Liver (tissue), 9 donors: Measurements from ENCODE around the gene UQCRC1. TPM values are rescaled to one million over a fixed set of nuclear protein-coding genes. Genes with fewer than 3 reads are reported as not detected.

Source experiments
- DNase-seq: peaks from one replicate; pipeline ENCODE4 v3.0.0-alpha.2; 2017; ENCODE audit warnings: low spot score
- H3K27ac ChIP-seq, 2 donors: one replicate each; pipeline ENCODE4 v1.7.0; 2013; ENCODE audit warnings: inconsistent platforms in 2 of 2, low read length in 2 of 2, control low read depth in 1 of 2, low read depth in 1 of 2, mild to moderate bottlenecking in 1 of 2
- H3K27me3 ChIP-seq, 4 donors: one replicate each; pipeline versions ENCODE4 v1.6.1 to v1.7.0; 2013; ENCODE audit warnings: low read length in 3 of 4, inconsistent platforms in 1 of 4, mild to moderate bottlenecking in 1 of 4, moderate library complexity in 1 of 4; ENCODE audit not compliant: control insufficient read depth in 4 of 4, insufficient read depth in 4 of 4
- H3K36me3 ChIP-seq, 4 donors: one replicate each; pipeline versions ENCODE4 v1.6.1 to v1.7.0; 2013; ENCODE audit warnings: low read length in 3 of 4, mild to moderate bottlenecking in 3 of 4, low read depth in 1 of 4, moderate library complexity in 1 of 4; ENCODE audit not compliant: control insufficient read depth in 4 of 4, insufficient read depth in 3 of 4
- H3K4me1 ChIP-seq, 4 donors: one replicate each; pipeline versions ENCODE4 v1.6.1 to v1.7.0; 2013; ENCODE audit warnings: low read length in 3 of 4, mild to moderate bottlenecking in 3 of 4, moderate library complexity in 1 of 4; ENCODE audit not compliant: control insufficient read depth in 4 of 4, insufficient read depth in 4 of 4
- H3K4me3 ChIP-seq, 3 donors: one replicate each; pipeline versions ENCODE4 v1.6.1 to v1.7.0; 2013; ENCODE audit warnings: low read length in 3 of 3, control low read depth in 1 of 3, low read depth in 1 of 3, mild to moderate bottlenecking in 1 of 3
- H3K9ac ChIP-seq, 2 donors: one replicate each; pipeline ENCODE4 v1.7.0; 2013; ENCODE audit warnings: low read length in 2 of 2, mild to moderate bottlenecking in 2 of 2, moderate library complexity in 2 of 2, control low read depth in 1 of 2, low read depth in 1 of 2
- H3K9me3 ChIP-seq, 4 donors: one replicate each; pipeline versions ENCODE4 v1.6.1 to v1.7.0; 2013; ENCODE audit warnings: low read length in 3 of 4; ENCODE audit not compliant: control insufficient read depth in 4 of 4
- EGR1 ChIP-seq, 2 donors: IDR thresholded peaks; 2 replicates each; pipeline ENCODE4 v1.6.1; 2016 to 2018; ENCODE audit warnings: antibody characterized with exemption in 2 of 2, low read depth in 2 of 2
- FOXA1 ChIP-seq: IDR thresholded peaks from 2 replicates; pipeline ENCODE4 v1.6.1; 2016; ENCODE audit warnings: antibody characterized with exemption
- FOXA2 ChIP-seq: IDR thresholded peaks from 2 replicates; pipeline ENCODE4 v1.6.1; 2016; ENCODE audit warnings: antibody characterized with exemption
- GABPA ChIP-seq, 2 donors: IDR thresholded peaks in 1 of 2; conservative IDR thresholded peaks in 1 of 2; 2 replicates each; pipeline ENCODE4 v1.6.1; 2016; ENCODE audit warnings: antibody characterized with exemption in 2 of 2, mild to moderate bottlenecking in 1 of 2, moderate library complexity in 1 of 2
- HNF4A ChIP-seq, 2 donors: conservative IDR thresholded peaks; 2 replicates each; pipeline ENCODE4 v1.6.1; 2016; ENCODE audit warnings: antibody characterized with exemption in 2 of 2, mild to moderate bottlenecking in 2 of 2
- HNF4G ChIP-seq: IDR thresholded peaks from 2 replicates; pipeline ENCODE4 v1.6.1; 2016; ENCODE audit warnings: antibody characterized with exemption
- JUND ChIP-seq, 2 donors: IDR thresholded peaks; 2 replicates each; pipeline ENCODE4 v1.6.1; 2016; ENCODE audit warnings: antibody characterized with exemption in 2 of 2
- NR2F2 ChIP-seq: IDR thresholded peaks from 2 replicates; pipeline ENCODE4 v1.6.1; 2016; ENCODE audit warnings: antibody characterized with exemption
- RAD21 ChIP-seq, 2 donors: IDR thresholded peaks; 2 replicates each; pipeline ENCODE4 v1.6.1; 2016; ENCODE audit warnings: antibody characterized with exemption in 2 of 2, mild to moderate bottlenecking in 2 of 2
- RXRA ChIP-seq, 2 donors: IDR thresholded peaks; 2 replicates each; pipeline ENCODE4 v1.6.1; 2017 to 2018; ENCODE audit warnings: antibody characterized with exemption in 2 of 2, mild to moderate bottlenecking in 1 of 2
- SP1 ChIP-seq: IDR thresholded peaks from 2 replicates; pipeline ENCODE4 v1.6.1; 2018; ENCODE audit warnings: antibody characterized with exemption, mild to moderate bottlenecking
- TAF1 ChIP-seq: conservative IDR thresholded peaks from 2 replicates; pipeline ENCODE4 v1.6.1; 2016; ENCODE audit warnings: antibody characterized with exemption, mild to moderate bottlenecking
- YY1 ChIP-seq: IDR thresholded peaks from 2 replicates; pipeline ENCODE4 v1.6.1; 2016; ENCODE audit warnings: antibody characterized with exemption, mild to moderate bottlenecking
- WGBS: extraction: QIAGEN DNeasy Blood & Tissue Kit; methylation state at CpG from one replicate; pipeline ENCODE4 v1.1.7; 2013; 5-methylcytosine and 5-hydroxymethylcytosine counted together
- polyA plus RNA-seq, 2 donors: library from polyadenylated mRNA; stranded (reverse) in 1 of 2; unstranded in 1 of 2; fragments of 200-250 nt in 1 of 2; fragments of >200 nt in 1 of 2; fragmentation: Nextera tagmentation in 1 of 2; extraction: Ambion mirVana in 1 of 2; gene quantifications; one replicate each; pipeline versions ENCODE4 v1.2.1 to v1.2.3, GENCODE V29; 2013 to 2015
- total RNA-seq, 2 donors: library from RNA; depleted of rRNA; stranded (reverse); fragments of >200 nt; gene quantifications; one replicate each; pipeline ENCODE4 v1.2.3, GENCODE V29; 2014
- TF ChIP-seq, protein P1 (sequence below): fragments of 150-350 bp; IDR thresholded peaks from 2 replicates; pipeline ENCODE4 v1.5.1; 2017; ENCODE audit warnings: improper control_type of control experiment, low read depth, low read length; ENCODE audit not compliant: missing input control
- TF ChIP-seq, protein P2 (sequence below): IDR thresholded peaks from 2 replicates; pipeline ENCODE4 v1.6.1; 2016; ENCODE audit warnings: antibody characterized with exemption
- TF ChIP-seq, protein P3 (sequence below): IDR thresholded peaks from 2 replicates; pipeline ENCODE4 v1.6.1; 2016; ENCODE audit warnings: antibody characterized with exemption
- TF ChIP-seq, protein P4 (sequence below): IDR thresholded peaks from 2 replicates; pipeline ENCODE4 v1.6.1; 2016; ENCODE audit warnings: antibody characterized with exemption
- TF ChIP-seq, protein P5 (sequence below): IDR thresholded peaks from 2 replicates; pipeline ENCODE4 v1.6.1; 2016; ENCODE audit warnings: antibody characterized with exemption, mild to moderate bottlenecking
- donor health status: healthy.
- donor health status: healthy.
- donor health status: healthy.
- donor health status: healthy.
- donor health status: healthy.

The UQCRC1 gene
- total and polyA plus RNA-seq, 4 donors: 153 to 373 (median 289) TPM

DNA sequence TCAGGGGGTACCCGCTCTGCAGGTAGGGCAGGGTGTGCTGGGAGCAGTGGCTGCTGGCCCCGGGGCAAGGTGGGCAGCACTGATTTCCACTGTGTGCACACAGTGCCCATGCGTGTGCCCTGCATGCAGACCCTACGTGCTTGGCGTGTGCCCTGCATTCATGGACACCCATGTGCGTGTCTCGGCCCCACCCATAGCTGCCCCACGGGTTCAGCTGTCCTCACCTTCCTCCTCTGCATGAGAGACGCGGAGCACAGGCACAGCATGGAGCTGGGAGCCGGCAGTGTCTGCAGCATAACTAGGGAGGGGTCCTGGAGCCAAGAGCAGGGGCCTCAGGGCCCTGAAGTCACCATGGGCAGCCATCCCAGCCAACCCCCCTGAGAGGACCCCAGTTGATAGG, 44.3 kb downstream of the UQCRC1 start (continued):
- TF ChIP-seq, protein P1, sequence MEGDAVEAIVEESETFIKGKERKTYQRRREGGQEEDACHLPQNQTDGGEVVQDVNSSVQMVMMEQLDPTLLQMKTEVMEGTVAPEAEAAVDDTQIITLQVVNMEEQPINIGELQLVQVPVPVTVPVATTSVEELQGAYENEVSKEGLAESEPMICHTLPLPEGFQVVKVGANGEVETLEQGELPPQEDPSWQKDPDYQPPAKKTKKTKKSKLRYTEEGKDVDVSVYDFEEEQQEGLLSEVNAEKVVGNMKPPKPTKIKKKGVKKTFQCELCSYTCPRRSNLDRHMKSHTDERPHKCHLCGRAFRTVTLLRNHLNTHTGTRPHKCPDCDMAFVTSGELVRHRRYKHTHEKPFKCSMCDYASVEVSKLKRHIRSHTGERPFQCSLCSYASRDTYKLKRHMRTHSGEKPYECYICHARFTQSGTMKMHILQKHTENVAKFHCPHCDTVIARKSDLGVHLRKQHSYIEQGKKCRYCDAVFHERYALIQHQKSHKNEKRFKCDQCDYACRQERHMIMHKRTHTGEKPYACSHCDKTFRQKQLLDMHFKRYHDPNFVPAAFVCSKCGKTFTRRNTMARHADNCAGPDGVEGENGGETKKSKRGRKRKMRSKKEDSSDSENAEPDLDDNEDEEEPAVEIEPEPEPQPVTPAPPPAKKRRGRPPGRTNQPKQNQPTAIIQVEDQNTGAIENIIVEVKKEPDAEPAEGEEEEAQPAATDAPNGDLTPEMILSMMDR: no peak

DNA sequence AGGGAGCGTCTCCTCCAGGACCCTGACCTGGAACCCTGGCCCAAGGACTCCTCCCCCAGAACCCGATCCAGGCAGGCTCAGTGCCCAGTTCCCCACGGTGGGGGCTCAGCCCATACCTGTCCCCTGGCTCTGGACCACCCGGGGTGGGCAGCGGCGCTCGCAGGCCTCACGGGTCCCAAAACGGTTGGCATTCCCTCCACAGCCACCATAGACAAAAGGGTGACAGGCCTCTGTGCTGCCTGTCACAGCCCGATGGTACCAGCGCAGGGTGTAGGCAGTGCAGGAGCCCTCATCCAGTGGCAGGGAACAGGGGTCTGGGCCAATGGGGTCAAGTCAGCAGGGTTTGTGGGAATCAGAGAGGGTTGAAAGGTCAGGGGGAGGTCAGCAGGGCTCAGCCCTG, 44.8 kb downstream of the UQCRC1 start:
- DNase-seq: no peak
- no peak for TF ChIP-seq NR2F2
- no peak overlapping the region for H3K4me3 ChIP-seq
- H3K4me1 ChIP-seq: peaks cover 0 to 17% (median 9%) of the 10 kb centered on the region in 4 donors
- no peaks in the 10 kb centered on the region for H3K9me3 ChIP-seq
- H3K9ac ChIP-seq: no peak overlapping the region
- 91% methylated on average over 11 of the region's 11 CpGs for WGBS
- no peak overlapping the region for H3K27ac ChIP-seq
- H3K36me3 ChIP-seq: no peaks in the 10 kb centered on the region
- H3K27me3 ChIP-seq: no peaks in the 10 kb centered on the region

DNA sequence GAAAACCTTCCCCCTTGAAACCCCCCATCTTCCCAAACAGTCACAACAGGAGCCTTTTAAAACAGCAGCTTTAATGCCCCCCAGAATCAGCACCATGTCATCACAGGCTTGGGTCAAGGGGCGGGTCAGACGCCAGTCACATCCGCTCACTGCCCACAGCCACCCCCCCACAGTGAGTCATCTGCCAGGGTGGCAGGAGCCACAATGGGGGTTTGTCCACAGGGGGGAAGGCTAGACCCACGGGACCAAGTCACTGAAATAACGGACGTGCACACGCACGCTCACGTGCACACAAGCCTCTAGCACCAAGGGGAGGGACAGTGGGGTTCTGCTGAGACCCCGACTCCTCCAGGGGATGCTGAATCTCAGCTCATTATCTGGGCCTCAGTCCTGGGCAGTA, 45.4 kb downstream of the UQCRC1 start:
- H3K4me1 ChIP-seq: peaks cover 0 to 17% (median 9%) of the 10 kb centered on the region in 4 donors
- no peak overlapping the region for H3K9ac ChIP-seq
- no peak overlapping the region for H3K4me3 ChIP-seq
- DNase-seq: no peak
- H3K27ac ChIP-seq: no peak overlapping the region
- no peaks in the 10 kb centered on the region for H3K36me3 ChIP-seq
- no peaks in the 10 kb centered on the region for H3K9me3 ChIP-seq
- TF ChIP-seq, protein P2, sequence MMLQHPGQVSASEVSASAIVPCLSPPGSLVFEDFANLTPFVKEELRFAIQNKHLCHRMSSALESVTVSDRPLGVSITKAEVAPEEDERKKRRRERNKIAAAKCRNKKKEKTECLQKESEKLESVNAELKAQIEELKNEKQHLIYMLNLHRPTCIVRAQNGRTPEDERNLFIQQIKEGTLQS: no peak
- TF ChIP-seq HNF4A (conservative IDR thresholded peaks at IDR 0.05) (no peak), HNF4G (no peak), GABPA (IDR thresholded peaks at IDR 0.05 in 1 of 2, conservative IDR thresholded peaks at IDR 0.05 in 1 of 2) (no peak), FOXA2 (no peak), JUND (IDR thresholded peaks at IDR 0.05) (no peak), EGR1 (IDR thresholded peaks at IDR 0.05; ENCODE audit: low read depth in 2 of 2) (no peak), YY1 (no peak), SP1 (no peak), TAF1 (no peak), RAD21 (IDR thresholded peaks at IDR 0.05) (no peak), FOXA1 (no peak), NR2F2 (no peak), RXRA (IDR thresholded peaks at IDR 0.05) (no peak)
- TF ChIP-seq, protein P3, sequence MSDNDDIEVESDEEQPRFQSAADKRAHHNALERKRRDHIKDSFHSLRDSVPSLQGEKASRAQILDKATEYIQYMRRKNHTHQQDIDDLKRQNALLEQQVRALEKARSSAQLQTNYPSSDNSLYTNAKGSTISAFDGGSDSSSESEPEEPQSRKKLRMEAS: no peak
- TF ChIP-seq, protein P1: no peak
- TF ChIP-seq, protein P4, sequence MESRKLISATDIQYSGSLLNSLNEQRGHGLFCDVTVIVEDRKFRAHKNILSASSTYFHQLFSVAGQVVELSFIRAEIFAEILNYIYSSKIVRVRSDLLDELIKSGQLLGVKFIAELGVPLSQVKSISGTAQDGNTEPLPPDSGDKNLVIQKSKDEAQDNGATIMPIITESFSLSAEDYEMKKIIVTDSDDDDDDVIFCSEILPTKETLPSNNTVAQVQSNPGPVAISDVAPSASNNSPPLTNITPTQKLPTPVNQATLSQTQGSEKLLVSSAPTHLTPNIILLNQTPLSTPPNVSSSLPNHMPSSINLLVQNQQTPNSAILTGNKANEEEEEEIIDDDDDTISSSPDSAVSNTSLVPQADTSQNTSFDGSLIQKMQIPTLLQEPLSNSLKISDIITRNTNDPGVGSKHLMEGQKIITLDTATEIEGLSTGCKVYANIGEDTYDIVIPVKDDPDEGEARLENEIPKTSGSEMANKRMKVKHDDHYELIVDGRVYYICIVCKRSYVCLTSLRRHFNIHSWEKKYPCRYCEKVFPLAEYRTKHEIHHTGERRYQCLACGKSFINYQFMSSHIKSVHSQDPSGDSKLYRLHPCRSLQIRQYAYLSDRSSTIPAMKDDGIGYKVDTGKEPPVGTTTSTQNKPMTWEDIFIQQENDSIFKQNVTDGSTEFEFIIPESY: no peak
- TF ChIP-seq, protein P5, sequence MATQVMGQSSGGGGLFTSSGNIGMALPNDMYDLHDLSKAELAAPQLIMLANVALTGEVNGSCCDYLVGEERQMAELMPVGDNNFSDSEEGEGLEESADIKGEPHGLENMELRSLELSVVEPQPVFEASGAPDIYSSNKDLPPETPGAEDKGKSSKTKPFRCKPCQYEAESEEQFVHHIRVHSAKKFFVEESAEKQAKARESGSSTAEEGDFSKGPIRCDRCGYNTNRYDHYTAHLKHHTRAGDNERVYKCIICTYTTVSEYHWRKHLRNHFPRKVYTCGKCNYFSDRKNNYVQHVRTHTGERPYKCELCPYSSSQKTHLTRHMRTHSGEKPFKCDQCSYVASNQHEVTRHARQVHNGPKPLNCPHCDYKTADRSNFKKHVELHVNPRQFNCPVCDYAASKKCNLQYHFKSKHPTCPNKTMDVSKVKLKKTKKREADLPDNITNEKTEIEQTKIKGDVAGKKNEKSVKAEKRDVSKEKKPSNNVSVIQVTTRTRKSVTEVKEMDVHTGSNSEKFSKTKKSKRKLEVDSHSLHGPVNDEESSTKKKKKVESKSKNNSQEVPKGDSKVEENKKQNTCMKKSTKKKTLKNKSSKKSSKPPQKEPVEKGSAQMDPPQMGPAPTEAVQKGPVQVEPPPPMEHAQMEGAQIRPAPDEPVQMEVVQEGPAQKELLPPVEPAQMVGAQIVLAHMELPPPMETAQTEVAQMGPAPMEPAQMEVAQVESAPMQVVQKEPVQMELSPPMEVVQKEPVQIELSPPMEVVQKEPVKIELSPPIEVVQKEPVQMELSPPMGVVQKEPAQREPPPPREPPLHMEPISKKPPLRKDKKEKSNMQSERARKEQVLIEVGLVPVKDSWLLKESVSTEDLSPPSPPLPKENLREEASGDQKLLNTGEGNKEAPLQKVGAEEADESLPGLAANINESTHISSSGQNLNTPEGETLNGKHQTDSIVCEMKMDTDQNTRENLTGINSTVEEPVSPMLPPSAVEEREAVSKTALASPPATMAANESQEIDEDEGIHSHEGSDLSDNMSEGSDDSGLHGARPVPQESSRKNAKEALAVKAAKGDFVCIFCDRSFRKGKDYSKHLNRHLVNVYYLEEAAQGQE: no peak
- no peaks in the 10 kb centered on the region for H3K27me3 ChIP-seq
- 87% methylated on average over 10 of the region's 10 CpGs for WGBS
